WTC11 (cell line): ENCODE results near the gene ACBD4.

Experiments
- AR ChIP-seq: fragments of 250-450 bp; sonication (Bioruptor Pico); IDR thresholded peaks from 2 replicates; pipeline ENCODE4 v1.9.0; 2021; ENCODE audit warnings: mild to moderate bottlenecking
- CBFB ChIP-seq: sonication (generic); formaldehyde crosslinking; IDR thresholded peaks from 2 replicates; pipeline ENCODE4 v1.8.1; 2022; ENCODE audit warnings: mild to moderate bottlenecking, low read depth, missing genetic modification reagents
- CTCF ChIP-seq: fragments of 200-600 bp; IDR thresholded peaks from 2 replicates; pipeline ENCODE4 v1.8.0; 2022; ENCODE audit warnings: antibody characterized with exemption
- JUN ChIP-seq: sonication (generic); formaldehyde crosslinking; IDR thresholded peaks from 2 replicates; pipeline ENCODE4 v1.8.0; 2023; ENCODE audit warnings: mild to moderate bottlenecking, missing genetic modification reagents
- NFYB ChIP-seq: sonication (generic); formaldehyde crosslinking; conservative IDR thresholded peaks from 2 replicates; pipeline ENCODE4 v1.8.0; 2022; ENCODE audit warnings: low read depth, missing genetic modification reagents
- TCF7 ChIP-seq: sonication (generic); formaldehyde crosslinking; IDR thresholded peaks from 2 replicates; pipeline ENCODE4 v1.8.0; 2022; ENCODE audit warnings: mild to moderate bottlenecking, low read depth, missing genetic modification reagents, moderate library complexity
- TEAD1 ChIP-seq: sonication (generic); formaldehyde crosslinking; IDR thresholded peaks from 2 replicates; pipeline ENCODE4 v1.8.0; 2022; ENCODE audit warnings: mild to moderate bottlenecking, missing genetic modification reagents
- TP53 ChIP-seq: sonication (generic); formaldehyde crosslinking; IDR thresholded peaks from 2 replicates; pipeline ENCODE4 v1.8.1; 2023; ENCODE audit warnings: mild to moderate bottlenecking, missing genetic modification reagents
- ZBTB21 ChIP-seq: sonication (generic); formaldehyde crosslinking; IDR thresholded peaks from 2 replicates; pipeline ENCODE4 v1.8.1; 2023; ENCODE audit warnings: mild to moderate bottlenecking, missing genetic modification reagents, borderline replicate concordance
- ZNF232 ChIP-seq: sonication (generic); formaldehyde crosslinking; IDR thresholded peaks from 2 replicates; pipeline ENCODE4 v1.8.0; 2022; ENCODE audit warnings: mild to moderate bottlenecking, missing genetic modification reagents
- ZNF423 ChIP-seq: fragments of 250-450 bp; sonication (Bioruptor Pico); IDR thresholded peaks from 2 replicates; pipeline ENCODE4 v2.1.2; 2022; ENCODE audit warnings: mild to moderate bottlenecking, moderate library complexity
- ZNF512 ChIP-seq: sonication (generic); formaldehyde crosslinking; IDR thresholded peaks from 2 replicates; pipeline ENCODE4 v1.8.1; 2022; ENCODE audit warnings: missing genetic modification reagents, borderline replicate concordance

GRCh38 chr17:45098081-45098868, 37.2 kb upstream of the ACBD4 start:
- TF ChIP-seq NFYB (CRISPR knock-in tag) (no peak), CTCF (no peak), CBFB (no peak), ZNF512 (no peak), TCF7 (CRISPR knock-in tag) (no peak), JUN (CRISPR knock-in tag) (no peak), ZNF423 (no peak), AR (CRISPR knock-in tag) (no peak), TEAD1 (CRISPR knock-in tag) (no peak), ZNF232 (CRISPR knock-in tag) (no peak), TP53 (CRISPR knock-in tag) (no peak), ZBTB21 (CRISPR knock-in tag) (no peak)
